Measurements from ENCODE around the gene COPZ2. TPM values are rescaled to one million over a fixed set of nuclear protein-coding genes. Genes with fewer than 3 reads are reported as not detected.
"Not testable (repeated sequence)": the region's sequence is repeated elsewhere in the genome, so short reads cannot be mapped to it uniquely, and the experiment has no call there.

Gene COPZ2
- total RNA-seq, 4 donors from 2014 or later: 40.5 to 73.9 (median 62.2) TPM

DNA sequence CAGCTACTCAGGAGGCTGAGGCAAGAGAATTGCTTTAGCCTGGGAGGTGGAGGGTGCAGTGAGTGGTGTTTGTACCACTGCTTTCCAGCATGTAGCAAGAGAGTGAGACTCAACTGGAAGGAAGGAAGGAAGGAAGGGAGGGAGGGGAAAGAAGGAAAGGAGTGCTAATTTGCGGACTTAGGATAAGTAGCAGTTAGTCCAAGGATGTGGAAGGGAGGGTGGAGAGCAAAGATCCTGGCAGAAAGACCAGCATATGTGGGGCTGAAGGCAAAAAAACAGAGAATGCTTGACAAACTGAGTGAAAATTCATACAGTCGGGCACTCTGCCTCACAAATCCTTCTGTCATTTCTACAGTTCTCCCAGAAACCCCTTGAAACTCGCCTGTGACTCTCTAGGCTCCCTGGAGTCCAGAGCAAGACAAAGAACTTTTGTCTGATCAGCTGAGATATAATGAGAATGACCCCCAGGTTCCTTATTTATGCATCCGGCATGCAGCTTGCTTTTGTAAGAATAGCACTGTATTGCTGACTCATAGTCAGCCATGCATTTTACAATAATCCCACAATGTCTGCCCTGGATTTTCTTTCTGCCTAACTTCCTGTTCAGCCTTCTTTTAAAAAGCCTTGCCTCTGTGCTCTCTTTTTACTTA lies 35.2 kb downstream of the COPZ2 start:
- H3K4me1 ChIP-seq: peaks cover 0 to 29% (median 16%) of the 10 kb centered on the region in 4 donors
- H3K9me3 ChIP-seq: no peaks in the 10 kb centered on the region
- TF ChIP-seq CTCF (IDR thresholded peaks at IDR 0.05): no peak
- TF ChIP-seq EP300 (IDR thresholded peaks at IDR 0.05): peak in 1 of 2 donors; percentile 83
- H3K4me3 ChIP-seq: peak overlapping the region in 1 of 4 donors; percentile 4
- no peaks in the 10 kb centered on the region for H3K36me3 ChIP-seq
- DNase-seq (ENCODE audit: low spot score in 2 of 2): no peak
- 12 to 21% methylated on average over 4 of the region's 4 CpGs for WGBS, 2 donors
- no peaks in the 10 kb centered on the region for H3K27me3 ChIP-seq
- peak overlapping the region; percentile 3 to 94 (median 66) for H3K27ac ChIP-seq

- not testable (repeated sequence) for DNase-seq (ENCODE audit: low spot score in 2 of 2); H3K36me3 ChIP-seq; H3K27me3 ChIP-seq; H3K9me3 ChIP-seq; H3K4me3 ChIP-seq
- Histone ChIP-seq H3K27ac (peak overlapping the region in 3 of 4 donors; percentile 52 to 94 (median 80)), H3K4me1 (peaks cover 0 to 29% (median 16%) of the 10 kb centered on the region in 4 donors)
- whole genome bisulfite sequencing, 2 donors: 91 to 92% methylated on average over 5 of the region's 5 CpGs
These were observed 35.9 kb downstream of the COPZ2 start for GRCh38 chr17:48001657-48002056.

DNA sequence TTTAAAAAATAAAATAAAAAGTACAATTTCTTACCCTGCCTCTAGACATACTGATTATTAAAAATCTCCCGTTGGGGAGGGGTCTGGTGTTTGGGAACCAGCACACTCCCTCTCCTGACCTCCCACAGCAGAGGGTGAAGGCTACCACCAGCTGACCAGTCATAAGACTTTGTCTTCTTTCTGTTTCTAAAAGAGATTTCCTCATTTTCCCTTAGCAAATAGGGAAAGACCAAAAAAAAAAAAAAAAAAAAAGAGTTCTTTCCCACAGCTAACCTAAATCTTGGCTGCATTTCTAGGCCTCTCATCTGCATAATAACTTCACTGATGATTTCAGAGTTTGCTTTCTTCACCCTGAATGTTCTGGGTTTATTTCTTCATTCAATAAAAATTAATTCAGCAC lies 36.4 kb downstream of the COPZ2 start:
- Histone ChIP-seq H3K9me3 (no peaks in the 10 kb centered on the region), H3K36me3 (no peaks in the 10 kb centered on the region), H3K27me3 (no peaks in the 10 kb centered on the region), H3K4me1 (peaks cover 0 to 29% (median 16%) of the 10 kb centered on the region in 4 donors), H3K4me3 (no peak overlapping the region), H3K27ac (peak overlapping the region in 1 of 4 donors; percentile 94)
- no peak for DNase-seq (ENCODE audit: low spot score in 2 of 2)
- TF ChIP-seq POLR2A (IDR thresholded peaks at IDR 0.05): no peak
- TF ChIP-seq CTCF (IDR thresholded peaks at IDR 0.05): no peak
- no peak for TF ChIP-seq EP300 (IDR thresholded peaks at IDR 0.05)
- 41 to 65% methylated on average over 1 of the region's 1 CpG for WGBS, 2 donors

DNA sequence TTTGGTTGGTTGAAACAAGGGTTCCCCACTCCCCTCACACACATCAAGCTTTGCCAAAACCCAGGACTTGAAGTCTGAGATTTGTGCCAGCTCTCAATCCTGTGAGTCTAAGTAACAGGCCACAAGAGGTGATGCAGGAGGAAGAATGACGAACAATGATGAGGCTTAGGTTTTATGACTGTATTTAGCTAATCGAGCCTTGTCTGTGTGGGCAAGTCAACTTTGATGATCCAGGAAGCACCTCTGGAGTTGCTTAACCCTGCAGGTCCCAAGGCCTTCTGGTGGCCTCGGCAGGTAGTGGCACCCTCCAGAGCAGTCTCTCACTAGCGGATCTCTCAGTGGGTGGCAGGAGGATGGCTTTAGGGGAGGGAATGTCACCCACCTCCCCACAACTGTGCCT lies 38.0 kb downstream of the COPZ2 start:
- no peaks in the 10 kb centered on the region for H3K27me3 ChIP-seq
- DNase-seq (ENCODE audit: low spot score in 2 of 2): no peak
- H3K27ac ChIP-seq: no peak overlapping the region
- 45 to 50% methylated on average over 4 of the region's 4 CpGs for WGBS, 2 donors
- no peaks in the 10 kb centered on the region for H3K9me3 ChIP-seq
- no peak overlapping the region for H3K4me3 ChIP-seq
- no peaks in the 10 kb centered on the region for H3K36me3 ChIP-seq
- H3K4me1 ChIP-seq: peaks cover 0 to 37% (median 21%) of the 10 kb centered on the region in 4 donors
- TF ChIP-seq EP300 (IDR thresholded peaks at IDR 0.05): no peak
- no peak for TF ChIP-seq CTCF (IDR thresholded peaks at IDR 0.05)
- no peak for TF ChIP-seq POLR2A (IDR thresholded peaks at IDR 0.05)

- Histone ChIP-seq H3K9me3 (no peaks in the 10 kb centered on the region), H3K4me3 (no peak overlapping the region), H3K36me3 (no peaks in the 10 kb centered on the region), H3K27ac (no peak overlapping the region), H3K4me1 (peaks cover 0 to 26% (median 14%) of the 10 kb centered on the region in 4 donors), H3K27me3 (no peaks in the 10 kb centered on the region)
- no peak for DNase-seq (ENCODE audit: low spot score in 2 of 2)
- 86 to 95% methylated on average over 7 of the region's 7 CpGs for WGBS, 2 donors
- TF ChIP-seq EP300 (IDR thresholded peaks at IDR 0.05) (no peak), POLR2A (IDR thresholded peaks at IDR 0.05) (no peak), CTCF (IDR thresholded peaks at IDR 0.05) (no peak)
These were observed 39.6 kb downstream of the COPZ2 start for GRCh38 chr17:47998044-47998443.
